Esophagus squamous epithelium (tissue), 5 donors: ENCODE results near the gene GMIP. TPM values are rescaled to one million over a fixed set of nuclear protein-coding genes. Genes with fewer than 3 reads are reported as not detected.

Experiments used
- DNase-seq: peaks from one replicate; lab custom pipeline; 2025; lab: John Stamatoyannopoulos, UW
- H3K27ac ChIP-seq, 4 donors: fragments of 200-600 bp; sonication (generic); one replicate each; pipeline ENCODE4 v1.5.1; 2016 to 2019; ENCODE audit warnings: mild to moderate bottlenecking in 1 of 4
- H3K27me3 ChIP-seq, 4 donors: fragments of 200-600 bp; sonication (generic); 1 replicate in 3 of 4; 2 replicates in 1 of 4; pipeline versions ENCODE4 v1.5.1 to v1.6.0; 2017 to 2021; ENCODE audit warnings: antibody characterized with exemption in 1 of 4
- H3K36me3 ChIP-seq, 3 donors: fragments of 200-600 bp; sonication (generic); one replicate each; pipeline ENCODE4 v1.5.1; 2016 to 2019
- H3K4me1 ChIP-seq, 3 donors: fragments of 200-600 bp; sonication (generic); one replicate each; pipeline ENCODE4 v1.5.1; 2017 to 2019
- H3K4me3 ChIP-seq, 4 donors: fragments of 200-600 bp; sonication (generic); 1 replicate in 3 of 4; 2 replicates in 1 of 4; pipeline ENCODE4 v1.5.1; 2016 to 2019; ENCODE audit warnings: mild to moderate bottlenecking in 2 of 4, moderate library complexity in 1 of 4
- H3K9me3 ChIP-seq, 3 donors: fragments of 200-600 bp; sonication (generic); one replicate each; pipeline ENCODE4 v1.5.1; 2016 to 2019
- POLR2A ChIP-seq, 4 donors: fragments of 450-650 bp; IDR thresholded peaks; one replicate each; pipeline ENCODE4 v1.6.1; 2017; ENCODE audit warnings: antibody characterized with exemption in 4 of 4, mild to moderate bottlenecking in 4 of 4, moderate library complexity in 3 of 4
- WGBS, 2 donors: methylation state at CpG; one replicate each; pipeline ENCODE4 v1.1.5; 2018; 5-methylcytosine and 5-hydroxymethylcytosine counted together
- intact Hi-C: fragments of 100-400 bp; cut with DNase I; formaldehyde crosslinking; loops from one replicate; pipeline ENCODE4 v1.15.0; 2022
- total RNA-seq, 4 donors: library from RNA; depleted of rRNA; stranded (reverse); fragments of >200 nt; gene quantifications; one replicate each; pipeline ENCODE4 v1.1.0, GENCODE V29; 2016
- TF ChIP-seq, protein P1 (sequence below), 6 experiments: fragments of 450-650 bp in 4 of 6; fragments of 200-600 bp in 2 of 6; sonication (generic) in 2 of 6; IDR thresholded peaks; one replicate each; pipeline ENCODE4 v1.5.1; 2016 to 2019; ENCODE audit warnings: antibody characterized with exemption in 6 of 6, mild to moderate bottlenecking in 4 of 6, moderate library complexity in 4 of 6
- donor health status: DM: yes; HTN: yes; CAD: no.

GMIP gene
- total RNA-seq, 4 donors from 2014 or later, result 7.0 to 22.8 (median 10.0) TPM

DNA sequence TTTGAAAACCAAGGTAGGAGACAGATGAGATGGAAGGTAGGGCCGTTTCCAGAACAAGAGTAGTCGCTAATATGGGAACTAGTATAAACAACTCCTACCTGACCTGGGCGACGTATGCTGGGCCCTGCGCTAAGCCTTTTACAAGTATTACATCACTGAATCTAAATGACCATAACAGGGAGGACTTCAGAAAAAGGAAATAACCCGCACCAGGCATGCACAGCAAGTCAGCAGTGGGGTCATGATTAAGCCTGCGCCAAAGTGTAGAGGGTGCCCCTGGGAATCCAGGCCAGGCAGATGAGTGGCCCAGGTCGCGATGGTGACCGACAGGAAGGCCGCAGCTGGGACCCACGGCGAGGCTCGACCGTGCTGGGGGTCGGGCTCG is 19.4 kb upstream of the GMIP start:
- DNase-seq, result no peak
- TF ChIP-seq, protein P1, sequence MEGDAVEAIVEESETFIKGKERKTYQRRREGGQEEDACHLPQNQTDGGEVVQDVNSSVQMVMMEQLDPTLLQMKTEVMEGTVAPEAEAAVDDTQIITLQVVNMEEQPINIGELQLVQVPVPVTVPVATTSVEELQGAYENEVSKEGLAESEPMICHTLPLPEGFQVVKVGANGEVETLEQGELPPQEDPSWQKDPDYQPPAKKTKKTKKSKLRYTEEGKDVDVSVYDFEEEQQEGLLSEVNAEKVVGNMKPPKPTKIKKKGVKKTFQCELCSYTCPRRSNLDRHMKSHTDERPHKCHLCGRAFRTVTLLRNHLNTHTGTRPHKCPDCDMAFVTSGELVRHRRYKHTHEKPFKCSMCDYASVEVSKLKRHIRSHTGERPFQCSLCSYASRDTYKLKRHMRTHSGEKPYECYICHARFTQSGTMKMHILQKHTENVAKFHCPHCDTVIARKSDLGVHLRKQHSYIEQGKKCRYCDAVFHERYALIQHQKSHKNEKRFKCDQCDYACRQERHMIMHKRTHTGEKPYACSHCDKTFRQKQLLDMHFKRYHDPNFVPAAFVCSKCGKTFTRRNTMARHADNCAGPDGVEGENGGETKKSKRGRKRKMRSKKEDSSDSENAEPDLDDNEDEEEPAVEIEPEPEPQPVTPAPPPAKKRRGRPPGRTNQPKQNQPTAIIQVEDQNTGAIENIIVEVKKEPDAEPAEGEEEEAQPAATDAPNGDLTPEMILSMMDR (IDR thresholded peaks at IDR 0.05), result no peak
- no peak for TF ChIP-seq POLR2A (IDR thresholded peaks at IDR 0.05)
- peaks cover 7 to 32% (median 17%) of the 10 kb centered on the region in 3 donors for H3K36me3 ChIP-seq
- intact Hi-C loops, result no loop called here
- no peaks in the 10 kb centered on the region for H3K27me3 ChIP-seq
- peaks cover 15 to 54% (median 31%) of the 10 kb centered on the region in 3 donors for H3K4me1 ChIP-seq
- no peaks in the 10 kb centered on the region for H3K9me3 ChIP-seq
- peak overlapping the region; percentile 87 to 98 (median 96) for H3K27ac ChIP-seq
- 3 to 7% methylated on average over 12 to 13 of the region's 17 CpGs for WGBS, 2 donors
- H3K4me3 ChIP-seq, result peak overlapping the region; percentile 78 to 100 (median 100)

DNA sequence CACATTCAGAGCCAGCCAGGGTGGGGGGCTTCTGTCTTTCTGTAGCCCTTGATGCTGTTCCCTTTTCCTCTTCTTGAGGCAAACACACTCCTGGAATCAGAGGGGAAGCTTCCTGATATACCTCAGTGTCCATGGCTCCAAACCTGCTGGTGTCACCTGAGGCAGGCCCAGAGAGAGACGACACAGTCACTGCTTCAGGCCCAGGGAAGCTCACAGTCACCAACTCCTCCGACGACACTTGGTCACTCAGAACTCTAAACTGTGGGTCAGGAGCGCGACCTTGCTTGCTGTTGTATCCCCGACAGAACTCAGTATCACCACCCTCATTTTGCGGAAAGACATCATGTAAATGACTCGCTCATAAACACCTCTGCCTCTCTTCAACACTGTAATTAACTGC is 18.9 kb upstream of the GMIP start:
- intact Hi-C loops, result no loop called here
- 80 to 86% methylated on average over 8 of the region's 8 CpGs for WGBS, 2 donors
- Histone ChIP-seq H3K4me3 (peak overlapping the region in 3 of 4 donors; percentile 99 to 100 (median 100)), H3K9me3 (no peaks in the 10 kb centered on the region), H3K27me3 (no peaks in the 10 kb centered on the region), H3K4me1 (peaks cover 15 to 53% (median 31%) of the 10 kb centered on the region in 3 donors), H3K27ac (peak overlapping the region in 2 of 4 donors; percentile 96 to 98), H3K36me3 (peaks cover 7 to 37% (median 23%) of the 10 kb centered on the region in 3 donors)
- DNase-seq, result no peak
- TF ChIP-seq POLR2A (IDR thresholded peaks at IDR 0.05), result no peak
- TF ChIP-seq, protein P1 (IDR thresholded peaks at IDR 0.05), result no peak

DNA sequence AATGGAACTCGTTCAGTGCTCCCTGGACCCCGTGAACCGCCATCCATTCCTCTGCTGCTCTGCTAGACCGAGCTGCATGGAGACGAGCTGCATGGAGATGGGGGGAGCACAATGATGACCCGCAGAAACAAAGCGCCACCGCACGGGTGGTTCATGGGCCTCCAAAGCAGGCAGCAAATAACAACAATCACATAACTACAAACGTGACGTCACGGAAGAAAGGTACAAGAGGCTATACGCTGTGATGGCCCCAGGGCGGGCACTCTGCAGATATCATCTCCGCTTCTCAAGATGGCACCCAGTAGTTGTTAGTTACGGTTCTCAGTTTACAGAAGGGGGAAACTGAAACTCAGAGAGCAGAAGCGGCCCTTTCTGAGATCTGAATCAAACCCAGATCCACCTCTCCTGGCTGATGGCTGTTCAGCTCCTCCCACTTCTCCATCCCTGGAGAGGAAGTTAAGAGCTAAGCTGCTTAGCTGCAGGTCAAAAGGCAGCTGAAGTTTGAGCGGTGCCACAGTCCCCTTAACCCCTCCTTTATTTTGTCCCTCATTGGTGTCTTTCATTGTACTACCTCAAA is 18.3 kb upstream of the GMIP start:
- intact Hi-C loops, result no loop called here
- DNase-seq, result no peak
- peak overlapping the region in 2 of 4 donors; percentile 100 for H3K4me3 ChIP-seq
- H3K27me3 ChIP-seq, result no peaks in the 10 kb centered on the region
- TF ChIP-seq POLR2A (IDR thresholded peaks at IDR 0.05), result no peak
- TF ChIP-seq, protein P1 (IDR thresholded peaks at IDR 0.05), result no peak
- 59 to 69% methylated on average over 12 to 14 of the region's 18 CpGs for WGBS, 2 donors
- peaks cover 13 to 43% (median 28%) of the 10 kb centered on the region in 3 donors for H3K36me3 ChIP-seq
- H3K9me3 ChIP-seq, result no peaks in the 10 kb centered on the region
- peaks cover 15 to 53% (median 31%) of the 10 kb centered on the region in 3 donors for H3K4me1 ChIP-seq
- H3K27ac ChIP-seq, result peak overlapping the region in 2 of 4 donors; percentile 34 to 96

DNA sequence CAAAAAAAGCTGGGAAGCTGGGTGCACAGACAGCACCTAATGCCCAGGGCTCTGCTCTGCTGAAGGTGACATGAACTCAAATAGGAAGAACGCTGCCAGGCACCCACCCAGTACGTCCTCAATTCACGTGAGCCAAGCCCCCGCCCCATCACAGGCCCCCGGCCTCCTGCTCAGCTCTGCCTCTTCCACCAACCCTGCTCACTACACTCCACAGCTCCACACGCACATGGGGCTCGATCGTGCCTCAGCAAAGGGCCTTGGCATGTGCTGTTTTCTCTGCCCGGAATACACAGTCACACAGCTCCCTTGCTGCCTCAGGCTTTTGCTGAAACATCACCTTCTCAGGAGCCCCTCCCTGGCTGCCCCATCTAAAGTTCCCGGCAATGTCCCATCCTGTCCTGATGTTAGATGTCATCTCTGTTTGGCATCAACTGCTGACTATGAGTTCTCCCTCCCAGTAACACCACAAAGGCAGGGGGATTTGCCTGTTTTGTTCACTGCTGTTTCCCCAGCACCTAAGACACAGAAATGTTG is 17.8 kb upstream of the GMIP start:
- H3K9me3 ChIP-seq, result no peaks in the 10 kb centered on the region
- no peak for DNase-seq
- peak overlapping the region in 1 of 4 donors; percentile 100 for H3K4me3 ChIP-seq
- WGBS, 2 donors, result 80 to 82% methylated on average over 9 to 10 of the region's 10 CpGs
- TF ChIP-seq, protein P1 (IDR thresholded peaks at IDR 0.05), result no peak
- no peak for TF ChIP-seq POLR2A (IDR thresholded peaks at IDR 0.05)
- H3K4me1 ChIP-seq, result peaks cover 15 to 53% (median 31%) of the 10 kb centered on the region in 3 donors
- peak overlapping the region in 2 of 4 donors; percentile 17 to 34 for H3K27ac ChIP-seq
- H3K36me3 ChIP-seq, result peaks cover 19 to 48% (median 33%) of the 10 kb centered on the region in 3 donors
- intact Hi-C loops, result no loop called here
- H3K27me3 ChIP-seq, result no peaks in the 10 kb centered on the region

DNA sequence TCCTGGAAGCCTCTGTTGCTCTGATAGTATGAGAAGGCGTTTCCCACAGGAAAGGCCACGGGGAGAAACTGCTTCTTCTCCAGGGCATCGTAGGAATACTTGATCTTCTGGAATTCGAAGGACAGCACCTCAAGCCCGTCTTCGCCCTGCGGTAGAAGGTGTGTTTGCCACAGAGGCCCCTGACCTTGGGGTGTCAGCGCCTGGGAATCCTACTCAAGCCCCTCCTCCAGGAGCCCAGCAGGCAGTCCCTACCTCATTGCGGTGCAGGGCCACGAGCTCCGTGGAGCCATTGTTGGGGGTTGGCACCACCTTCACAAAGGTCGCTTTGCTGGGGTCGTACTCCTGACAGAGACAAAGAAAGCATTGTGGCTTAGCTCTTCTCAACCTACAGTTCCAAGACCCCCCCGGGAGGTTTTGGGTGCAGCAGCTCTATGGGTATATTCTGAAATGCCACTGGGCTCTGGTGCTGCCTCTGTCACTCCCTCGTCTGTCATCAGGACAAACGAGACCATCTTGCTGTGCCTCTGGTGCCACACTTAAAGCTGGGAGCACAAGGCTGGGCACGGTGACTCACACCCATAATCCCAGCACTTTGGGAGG is 16.3 kb upstream of the GMIP start:
- peaks cover 15 to 53% (median 31%) of the 10 kb centered on the region in 3 donors for H3K4me1 ChIP-seq
- no peak for DNase-seq
- no peak for TF ChIP-seq POLR2A (IDR thresholded peaks at IDR 0.05)
- TF ChIP-seq, protein P1 (IDR thresholded peaks at IDR 0.05), result no peak
- H3K9me3 ChIP-seq, result no peaks in the 10 kb centered on the region
- intact Hi-C loops, result no loop called here
- no peaks in the 10 kb centered on the region for H3K27me3 ChIP-seq
- 78 to 86% methylated on average over 6 to 12 of the region's 17 CpGs for WGBS, 2 donors
- no peak overlapping the region for H3K27ac ChIP-seq
- no peak overlapping the region for H3K4me3 ChIP-seq
- H3K36me3 ChIP-seq, result peaks cover 33 to 63% (median 48%) of the 10 kb centered on the region in 3 donors
